HCT116 (cell line): ENCODE results near the gene FTO.

Experiments used
- EGR1 ChIP-seq: IDR thresholded peaks from 2 replicates; pipeline ENCODE4 v1.6.1; 2012; ENCODE audit warnings: low read depth
- EZH2 ChIP-seq: fragments of 200-600 bp; sonication (generic); IDR thresholded peaks from 2 replicates; pipeline ENCODE4 v1.6.1; 2017; ENCODE audit warnings: antibody characterized with exemption, mixed run types
- POLR2A ChIP-seq: IDR thresholded peaks from 2 replicates; pipeline ENCODE4 v1.7.0; 2011; ENCODE audit warnings: borderline replicate concordance; ENCODE audit not compliant: insufficient read depth, insufficient read length; ENCODE audit errors: extremely low read depth
- POLR2AphosphoS5 ChIP-seq: IDR thresholded peaks from 2 replicates; pipeline ENCODE4 v1.6.1; 2011; ENCODE audit warnings: mild to moderate bottlenecking, low read depth, low read length, moderate library complexity
- RAD21 ChIP-seq: IDR thresholded peaks from 2 replicates; pipeline ENCODE4 v1.6.1; 2012; ENCODE audit warnings: low read depth, mild to moderate bottlenecking
- REST ChIP-seq: IDR thresholded peaks from 2 replicates; pipeline ENCODE4 v1.6.1; 2012; ENCODE audit warnings: low read depth
- SIN3A ChIP-seq: IDR thresholded peaks from 2 replicates; pipeline ENCODE4 v1.6.1; 2012; ENCODE audit warnings: low read depth
- SP1 ChIP-seq: IDR thresholded peaks from 2 replicates; pipeline ENCODE4 v1.6.1; 2012; ENCODE audit warnings: low read depth
- YY1 ChIP-seq: IDR thresholded peaks from 2 replicates; pipeline ENCODE4 v1.6.1; 2011; ENCODE audit warnings: low read length, low read depth, moderate library complexity, mild to moderate bottlenecking; ENCODE audit not compliant: insufficient replicate concordance; ENCODE audit errors: extremely low read depth
- ZNF274 ChIP-seq: fragments of 200-500 bp; sonication (Bioruptor generic); IDR thresholded peaks from 2 replicates; pipeline ENCODE4 v1.6.1; 2014; ENCODE audit warnings: mild to moderate bottlenecking, low read depth, low read length, inconsistent platforms
- TF ChIP-seq, protein P1 (sequence below), 3 experiments: fragments of 200-600 bp in 1 of 3; sonication (generic) in 1 of 3; IDR thresholded peaks in 2 of 3; conservative IDR thresholded peaks in 1 of 3; 2 replicates each; pipeline ENCODE4 v1.5.1; 2012 to 2017; ENCODE audit warnings: low read depth in 2 of 3, low read length in 2 of 3, antibody characterized with exemption in 1 of 3, borderline replicate concordance in 1 of 3, control low read depth in 1 of 3, mild to moderate bottlenecking in 1 of 3, mixed read lengths in 1 of 3, mixed run types in 1 of 3, moderate library complexity in 1 of 3; ENCODE audit not compliant: insufficient read depth in 1 of 3
- TF ChIP-seq, protein P2 (sequence below): IDR thresholded peaks from 2 replicates; pipeline ENCODE4 v1.6.1; 2012
- TF ChIP-seq, protein P3 (sequence below): IDR thresholded peaks from 2 replicates; pipeline ENCODE4 v1.6.1; 2012

DNA sequence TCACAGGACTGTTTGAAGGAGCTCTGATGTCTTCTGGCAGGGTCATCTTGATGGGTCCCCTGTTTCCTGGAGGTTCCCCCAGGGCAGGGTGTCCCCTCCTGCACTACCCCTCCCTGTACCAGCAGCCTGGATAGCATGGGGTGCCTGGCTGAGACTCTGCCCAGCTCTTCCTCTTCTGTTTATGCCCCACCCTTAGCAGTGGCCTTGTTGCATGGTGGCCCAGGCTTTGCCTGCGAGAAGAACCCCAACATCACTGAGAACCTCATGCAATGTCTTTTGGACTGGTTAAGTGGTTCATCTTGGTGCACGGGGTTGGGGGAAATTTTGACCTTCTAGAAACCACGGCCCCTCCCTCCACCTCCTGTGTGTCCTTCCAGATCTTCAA, 460.8 kb downstream of the FTO start:
- no peak for TF ChIP-seq REST
- TF ChIP-seq POLR2A, result no peak
- no peak for TF ChIP-seq EZH2
- TF ChIP-seq, protein P1, sequence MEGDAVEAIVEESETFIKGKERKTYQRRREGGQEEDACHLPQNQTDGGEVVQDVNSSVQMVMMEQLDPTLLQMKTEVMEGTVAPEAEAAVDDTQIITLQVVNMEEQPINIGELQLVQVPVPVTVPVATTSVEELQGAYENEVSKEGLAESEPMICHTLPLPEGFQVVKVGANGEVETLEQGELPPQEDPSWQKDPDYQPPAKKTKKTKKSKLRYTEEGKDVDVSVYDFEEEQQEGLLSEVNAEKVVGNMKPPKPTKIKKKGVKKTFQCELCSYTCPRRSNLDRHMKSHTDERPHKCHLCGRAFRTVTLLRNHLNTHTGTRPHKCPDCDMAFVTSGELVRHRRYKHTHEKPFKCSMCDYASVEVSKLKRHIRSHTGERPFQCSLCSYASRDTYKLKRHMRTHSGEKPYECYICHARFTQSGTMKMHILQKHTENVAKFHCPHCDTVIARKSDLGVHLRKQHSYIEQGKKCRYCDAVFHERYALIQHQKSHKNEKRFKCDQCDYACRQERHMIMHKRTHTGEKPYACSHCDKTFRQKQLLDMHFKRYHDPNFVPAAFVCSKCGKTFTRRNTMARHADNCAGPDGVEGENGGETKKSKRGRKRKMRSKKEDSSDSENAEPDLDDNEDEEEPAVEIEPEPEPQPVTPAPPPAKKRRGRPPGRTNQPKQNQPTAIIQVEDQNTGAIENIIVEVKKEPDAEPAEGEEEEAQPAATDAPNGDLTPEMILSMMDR (IDR thresholded peaks at IDR 0.05 in 2 of 3, conservative IDR thresholded peaks at IDR 0.05 in 1 of 3; ENCODE audit: borderline replicate concordance in 1 of 3, insufficient read depth in 1 of 3, low read depth in 2 of 3, low read length in 2 of 3), result no peak
- TF ChIP-seq EGR1, result no peak
- TF ChIP-seq ZNF274, result no peak
- TF ChIP-seq POLR2AphosphoS5, result no peak
- TF ChIP-seq SP1, result no peak
- TF ChIP-seq, protein P2, sequence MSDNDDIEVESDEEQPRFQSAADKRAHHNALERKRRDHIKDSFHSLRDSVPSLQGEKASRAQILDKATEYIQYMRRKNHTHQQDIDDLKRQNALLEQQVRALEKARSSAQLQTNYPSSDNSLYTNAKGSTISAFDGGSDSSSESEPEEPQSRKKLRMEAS, result no peak
- TF ChIP-seq, protein P3, sequence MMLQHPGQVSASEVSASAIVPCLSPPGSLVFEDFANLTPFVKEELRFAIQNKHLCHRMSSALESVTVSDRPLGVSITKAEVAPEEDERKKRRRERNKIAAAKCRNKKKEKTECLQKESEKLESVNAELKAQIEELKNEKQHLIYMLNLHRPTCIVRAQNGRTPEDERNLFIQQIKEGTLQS, result no peak
- TF ChIP-seq YY1, result no peak
- no peak for TF ChIP-seq RAD21
- no peak for TF ChIP-seq SIN3A
